ENCODE data around the gene IMMP2L.

Gene IMMP2L

DNA sequence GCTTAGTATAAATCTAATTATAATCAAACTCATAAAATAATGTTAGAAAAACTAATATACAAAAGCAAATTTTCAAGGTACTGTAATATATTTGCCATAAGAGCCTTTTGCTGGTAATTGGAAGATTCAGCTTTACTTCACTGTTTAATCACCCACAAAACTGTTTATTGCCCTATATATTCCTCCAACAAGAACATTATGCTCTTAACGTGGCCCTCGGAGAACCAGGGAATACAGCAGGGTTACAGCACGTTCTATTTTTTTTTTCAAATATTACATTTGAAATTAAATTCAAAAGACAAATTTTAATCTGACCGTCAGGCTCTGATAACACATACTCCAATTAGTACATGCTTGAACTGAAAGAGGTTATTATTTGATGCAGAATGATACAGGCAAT, 807.6 kb downstream of the IMMP2L start:
- no peaks in the 10 kb centered on the region for H3K9me3 ChIP-seq (ENCODE audit: insufficient read depth, low read length)
- no peak overlapping the region for H3K27ac ChIP-seq (ENCODE audit: low read depth, low read length)
- H2AFZ ChIP-seq (ENCODE audit: low read depth, low read length, severe bottlenecking), result no peak overlapping the region
- no peaks in the 10 kb centered on the region for H4K20me1 ChIP-seq (ENCODE audit: low read depth, low read length)
- TF ChIP-seq, protein P1, sequence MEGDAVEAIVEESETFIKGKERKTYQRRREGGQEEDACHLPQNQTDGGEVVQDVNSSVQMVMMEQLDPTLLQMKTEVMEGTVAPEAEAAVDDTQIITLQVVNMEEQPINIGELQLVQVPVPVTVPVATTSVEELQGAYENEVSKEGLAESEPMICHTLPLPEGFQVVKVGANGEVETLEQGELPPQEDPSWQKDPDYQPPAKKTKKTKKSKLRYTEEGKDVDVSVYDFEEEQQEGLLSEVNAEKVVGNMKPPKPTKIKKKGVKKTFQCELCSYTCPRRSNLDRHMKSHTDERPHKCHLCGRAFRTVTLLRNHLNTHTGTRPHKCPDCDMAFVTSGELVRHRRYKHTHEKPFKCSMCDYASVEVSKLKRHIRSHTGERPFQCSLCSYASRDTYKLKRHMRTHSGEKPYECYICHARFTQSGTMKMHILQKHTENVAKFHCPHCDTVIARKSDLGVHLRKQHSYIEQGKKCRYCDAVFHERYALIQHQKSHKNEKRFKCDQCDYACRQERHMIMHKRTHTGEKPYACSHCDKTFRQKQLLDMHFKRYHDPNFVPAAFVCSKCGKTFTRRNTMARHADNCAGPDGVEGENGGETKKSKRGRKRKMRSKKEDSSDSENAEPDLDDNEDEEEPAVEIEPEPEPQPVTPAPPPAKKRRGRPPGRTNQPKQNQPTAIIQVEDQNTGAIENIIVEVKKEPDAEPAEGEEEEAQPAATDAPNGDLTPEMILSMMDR (IDR thresholded peaks at IDR 0.05; ENCODE audit: insufficient read depth, low read length, poor library complexity, severe bottlenecking), result no peak
- TF ChIP-seq EZH2phosphoT487 (conservative IDR thresholded peaks at IDR 0.05; ENCODE audit: low read length), result no peak
- no peaks in the 10 kb centered on the region for H3K27me3 ChIP-seq (ENCODE audit: low read length)
- H3K36me3 ChIP-seq (ENCODE audit: low read length), result no peaks in the 10 kb centered on the region
- H3K9ac ChIP-seq (ENCODE audit: low read length), result no peak overlapping the region
- H3F3A ChIP-seq (ENCODE audit: insufficient read depth), result no peaks in the 10 kb centered on the region
- no peaks in the 10 kb centered on the region for H3K79me2 ChIP-seq (ENCODE audit: insufficient read depth, low read length)
- H3K9me2 ChIP-seq (replicated peaks; ENCODE audit: insufficient read depth, low read length), result no peaks in the 10 kb centered on the region
- no peak overlapping the region for H3K4me2 ChIP-seq (ENCODE audit: low read depth, low read length, poor library complexity, severe bottlenecking)
- H3K4me3 ChIP-seq (ENCODE audit: insufficient read depth, low read length, poor library complexity, severe bottlenecking), result no peak overlapping the region

DNA sequence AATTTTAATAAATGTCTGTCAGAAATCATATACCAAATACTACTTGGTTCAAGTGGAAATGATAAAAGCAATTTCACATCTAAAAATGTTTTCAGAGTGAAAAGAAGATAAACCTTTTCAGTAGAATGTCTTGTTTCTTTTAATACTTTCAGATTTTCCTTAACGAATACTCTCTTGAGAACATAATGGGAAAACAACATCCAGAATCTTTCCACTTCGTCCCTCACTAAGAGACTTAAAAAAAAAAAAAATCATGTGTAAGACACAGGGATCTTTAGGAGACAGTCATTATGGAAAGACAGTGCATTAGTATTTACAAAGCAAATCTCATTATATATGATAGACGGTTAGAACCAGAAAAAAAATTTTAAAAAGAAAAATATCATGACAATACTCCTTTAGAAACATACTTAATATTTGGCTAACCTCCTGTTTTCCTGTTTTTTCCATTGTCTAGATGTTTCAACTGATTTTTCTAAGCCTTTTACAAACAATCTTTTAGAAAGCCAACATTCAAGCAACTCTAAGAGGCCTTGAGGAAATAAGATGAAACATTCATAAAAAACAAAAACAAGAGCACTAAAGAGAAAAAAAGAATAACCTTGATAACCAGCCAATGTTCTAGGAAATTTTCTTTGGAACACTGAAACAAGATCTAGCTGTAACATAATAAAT, 811.2 kb downstream of the IMMP2L start:
- Histone ChIP-seq H4K20me1 (ENCODE audit: low read depth, low read length) (no peaks in the 10 kb centered on the region), H3K9ac (ENCODE audit: low read length) (no peak overlapping the region), H3K27ac (ENCODE audit: low read depth, low read length) (no peak overlapping the region), H3K4me2 (ENCODE audit: low read depth, low read length, poor library complexity, severe bottlenecking) (no peak overlapping the region), H3K79me2 (ENCODE audit: insufficient read depth, low read length) (no peaks in the 10 kb centered on the region), H3K9me3 (ENCODE audit: insufficient read depth, low read length) (no peaks in the 10 kb centered on the region), H3K9me2 (replicated peaks; ENCODE audit: insufficient read depth, low read length) (no peaks in the 10 kb centered on the region), H3K27me3 (ENCODE audit: low read length) (no peaks in the 10 kb centered on the region), H3K4me3 (ENCODE audit: insufficient read depth, low read length, poor library complexity, severe bottlenecking) (no peak overlapping the region), H2AFZ (ENCODE audit: low read depth, low read length, severe bottlenecking) (no peak overlapping the region), H3F3A (ENCODE audit: insufficient read depth) (no peaks in the 10 kb centered on the region), H3K36me3 (ENCODE audit: low read length) (no peaks in the 10 kb centered on the region)
- TF ChIP-seq, protein P1 (IDR thresholded peaks at IDR 0.05; ENCODE audit: insufficient read depth, low read length, poor library complexity, severe bottlenecking), result no peak
- no peak for TF ChIP-seq EZH2phosphoT487 (conservative IDR thresholded peaks at IDR 0.05; ENCODE audit: low read length)

DNA sequence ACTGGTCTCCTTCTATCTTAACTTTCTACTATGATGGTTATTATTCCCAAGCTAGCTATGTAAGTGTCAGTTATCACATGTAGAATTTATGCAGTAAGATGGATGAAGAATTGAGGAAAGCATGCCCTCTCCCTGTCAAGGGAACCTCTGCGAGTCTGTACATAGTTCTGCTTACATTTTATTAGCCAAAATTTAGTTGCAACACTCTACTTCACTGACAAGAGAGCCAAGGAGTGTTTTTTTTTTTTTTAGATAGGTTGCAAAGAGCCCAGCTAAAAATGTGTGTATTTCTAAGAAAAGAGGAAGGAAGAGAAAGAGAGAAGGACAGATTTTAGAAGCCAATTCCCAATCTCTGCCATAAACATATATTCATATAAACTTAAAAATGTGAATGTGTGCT, 829.1 kb downstream of the IMMP2L start:
- Histone ChIP-seq H3K27ac (ENCODE audit: low read depth, low read length) (no peak overlapping the region), H3K79me2 (ENCODE audit: insufficient read depth, low read length) (no peaks in the 10 kb centered on the region), H3K4me3 (ENCODE audit: insufficient read depth, low read length, poor library complexity, severe bottlenecking) (no peak overlapping the region), H2AFZ (ENCODE audit: low read depth, low read length, severe bottlenecking) (no peak overlapping the region), H3K36me3 (ENCODE audit: low read length) (no peaks in the 10 kb centered on the region), H3F3A (ENCODE audit: insufficient read depth) (no peaks in the 10 kb centered on the region), H3K9me2 (replicated peaks; ENCODE audit: insufficient read depth, low read length) (no peaks in the 10 kb centered on the region), H3K4me2 (ENCODE audit: low read depth, low read length, poor library complexity, severe bottlenecking) (no peak overlapping the region), H3K9ac (ENCODE audit: low read length) (no peak overlapping the region), H3K9me3 (ENCODE audit: insufficient read depth, low read length) (no peaks in the 10 kb centered on the region), H4K20me1 (ENCODE audit: low read depth, low read length) (no peaks in the 10 kb centered on the region), H3K27me3 (ENCODE audit: low read length) (no peaks in the 10 kb centered on the region)
- no peak for TF ChIP-seq EZH2phosphoT487 (conservative IDR thresholded peaks at IDR 0.05; ENCODE audit: low read length)
- TF ChIP-seq, protein P1 (IDR thresholded peaks at IDR 0.05; ENCODE audit: insufficient read depth, low read length, poor library complexity, severe bottlenecking), result no peak

Measured in SU-DHL-6 (cell line).